ENCODE results near the gene MIEN1.

- TF ChIP-seq CTCF (IDR thresholded peaks at IDR 0.05): no peak
- no peak for TF ChIP-seq POLR2A (IDR thresholded peaks at IDR 0.05)
- TF ChIP-seq POLR2AphosphoS5 (IDR thresholded peaks at IDR 0.05): no peak
Observed at GRCh38 chr17:39744836-39745215, 14.5 kb upstream of the MIEN1 start.

All from stomach (tissue), 4 donors.